Testis (tissue), 3 donors: ENCODE results near the gene GRIK5. TPM values are rescaled to one million over a fixed set of nuclear protein-coding genes. Genes with fewer than 3 reads are reported as not detected.

Experiments used
- DNase-seq: peaks from one replicate; pipeline ENCODE4 v3.0.0-alpha.2; 2019
- H3K27ac ChIP-seq, 2 donors: fragments of 200-600 bp; sonication (generic); one replicate each; pipeline ENCODE4 v1.5.1; 2019
- H3K27me3 ChIP-seq: fragments of 200-600 bp; sonication (generic); one replicate; pipeline ENCODE4 v1.5.1; 2019
- H3K36me3 ChIP-seq: fragments of 200-600 bp; sonication (generic); one replicate; pipeline ENCODE4 v1.5.1; 2017; ENCODE audit warnings: low read depth; ENCODE audit errors: missing control alignments
- H3K4me1 ChIP-seq: fragments of 200-600 bp; sonication (generic); one replicate; pipeline ENCODE4 v1.5.1; 2019
- H3K4me3 ChIP-seq, 2 donors: fragments of 200-600 bp; sonication (generic); one replicate each; pipeline ENCODE4 v1.5.1; 2017 to 2019
- H3K9me3 ChIP-seq: fragments of 200-600 bp; sonication (generic); one replicate; pipeline ENCODE4 v1.5.1; 2017
- POLR2A ChIP-seq: fragments of 450-650 bp; IDR thresholded peaks from one replicate; pipeline ENCODE4 v1.6.1; 2017; ENCODE audit warnings: antibody characterized with exemption, mild to moderate bottlenecking, moderate library complexity
- WGBS, 2 donors: methylation state at CpG; one replicate each; pipeline ENCODE4 v1.1.5; 2018; 5-methylcytosine and 5-hydroxymethylcytosine counted together
- intact Hi-C: fragments of 100-400 bp; cut with DNase I; formaldehyde crosslinking; loops from one replicate; pipeline ENCODE4 v1.15.1; 2023; ENCODE audit warnings: low total_unique reads
- polyA plus RNA-seq: library from polyadenylated mRNA; stranded (reverse); fragments of 350-450 nt; fragmentation: Illumina TruSeq; extraction: RNeasy Lipid Tissue Mini Kit (QIAGEN cat#74804); gene quantifications from one replicate; pipeline ENCODE4 v1.2.3, GENCODE V29; 2014; ENCODE audit warnings: low read depth, low replicate concordance; ENCODE audit not compliant: insufficient read depth
- total RNA-seq, 2 donors: library from RNA; depleted of rRNA; stranded (reverse); fragments of >200 nt; gene quantifications; one replicate each; pipeline ENCODE4 v1.2.3, GENCODE V29; 2016
- TF ChIP-seq, protein P1 (sequence below), 3 experiments: fragments of 450-650 bp in 2 of 3; fragments of 200-600 bp in 1 of 3; sonication (generic) in 1 of 3; IDR thresholded peaks; one replicate each; pipeline ENCODE4 v1.5.1; 2016 to 2019; ENCODE audit warnings: antibody characterized with exemption in 3 of 3, mild to moderate bottlenecking in 2 of 3, moderate library complexity in 1 of 3

Gene GRIK5
- total and polyA plus RNA-seq, 3 donors from 2014 or later: 31.7 to 87.4 (median 43.8) TPM

DNA sequence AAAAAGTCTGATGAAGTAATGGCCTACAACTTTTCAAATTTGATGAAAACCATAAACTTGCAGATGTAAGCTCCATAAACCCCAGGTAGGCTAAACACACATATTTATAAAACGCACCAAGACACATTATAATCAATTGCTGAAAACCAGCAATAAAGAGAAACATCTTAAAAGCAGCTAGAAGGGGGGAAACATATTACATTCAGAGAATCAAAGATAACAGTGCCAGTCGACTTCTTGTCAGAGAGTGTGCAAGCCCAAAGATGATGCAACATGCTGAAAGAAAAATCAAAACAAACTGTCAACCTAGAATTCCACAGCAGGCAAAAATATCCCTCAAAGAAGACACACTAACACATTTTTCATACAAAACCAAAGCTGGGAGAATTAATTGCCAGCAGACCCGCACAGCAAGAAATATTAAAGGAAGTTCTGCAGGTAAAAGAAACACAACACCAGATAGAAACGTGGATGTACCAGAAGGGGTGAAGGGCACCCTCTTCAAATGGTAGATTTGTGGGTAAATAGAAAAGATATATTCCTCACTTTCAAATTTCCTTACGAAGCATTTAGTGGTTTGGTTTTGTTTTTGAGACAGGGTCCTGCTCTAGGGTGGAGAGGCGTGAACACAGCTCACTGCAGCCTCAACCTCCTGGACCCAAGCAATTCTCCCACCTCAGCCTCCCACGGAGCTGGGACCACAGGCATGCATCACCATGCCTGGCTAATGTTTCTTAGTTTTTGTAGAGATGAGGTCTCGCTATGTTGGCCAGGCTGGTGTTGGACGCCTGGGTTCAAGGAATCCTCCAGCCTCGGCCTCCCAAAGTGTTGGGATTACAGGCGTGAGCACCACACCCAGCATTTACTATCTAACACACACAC, 59.5 kb downstream of the GRIK5 start:
- no peaks in the 10 kb centered on the region for H3K27me3 ChIP-seq
- intact Hi-C loops: no loop called here
- DNase-seq: no peak
- H3K4me3 ChIP-seq: no peak overlapping the region
- no peaks in the 10 kb centered on the region for H3K36me3 ChIP-seq
- H3K9me3 ChIP-seq: no peaks in the 10 kb centered on the region
- H3K4me1 ChIP-seq: no peaks in the 10 kb centered on the region
- 82% methylated on average over 11 of the region's 11 CpGs for WGBS, 2 donors
- TF ChIP-seq POLR2A: no peak
- TF ChIP-seq, protein P1, sequence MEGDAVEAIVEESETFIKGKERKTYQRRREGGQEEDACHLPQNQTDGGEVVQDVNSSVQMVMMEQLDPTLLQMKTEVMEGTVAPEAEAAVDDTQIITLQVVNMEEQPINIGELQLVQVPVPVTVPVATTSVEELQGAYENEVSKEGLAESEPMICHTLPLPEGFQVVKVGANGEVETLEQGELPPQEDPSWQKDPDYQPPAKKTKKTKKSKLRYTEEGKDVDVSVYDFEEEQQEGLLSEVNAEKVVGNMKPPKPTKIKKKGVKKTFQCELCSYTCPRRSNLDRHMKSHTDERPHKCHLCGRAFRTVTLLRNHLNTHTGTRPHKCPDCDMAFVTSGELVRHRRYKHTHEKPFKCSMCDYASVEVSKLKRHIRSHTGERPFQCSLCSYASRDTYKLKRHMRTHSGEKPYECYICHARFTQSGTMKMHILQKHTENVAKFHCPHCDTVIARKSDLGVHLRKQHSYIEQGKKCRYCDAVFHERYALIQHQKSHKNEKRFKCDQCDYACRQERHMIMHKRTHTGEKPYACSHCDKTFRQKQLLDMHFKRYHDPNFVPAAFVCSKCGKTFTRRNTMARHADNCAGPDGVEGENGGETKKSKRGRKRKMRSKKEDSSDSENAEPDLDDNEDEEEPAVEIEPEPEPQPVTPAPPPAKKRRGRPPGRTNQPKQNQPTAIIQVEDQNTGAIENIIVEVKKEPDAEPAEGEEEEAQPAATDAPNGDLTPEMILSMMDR (IDR thresholded peaks at IDR 0.05): no peak
- no peak overlapping the region for H3K27ac ChIP-seq

DNA sequence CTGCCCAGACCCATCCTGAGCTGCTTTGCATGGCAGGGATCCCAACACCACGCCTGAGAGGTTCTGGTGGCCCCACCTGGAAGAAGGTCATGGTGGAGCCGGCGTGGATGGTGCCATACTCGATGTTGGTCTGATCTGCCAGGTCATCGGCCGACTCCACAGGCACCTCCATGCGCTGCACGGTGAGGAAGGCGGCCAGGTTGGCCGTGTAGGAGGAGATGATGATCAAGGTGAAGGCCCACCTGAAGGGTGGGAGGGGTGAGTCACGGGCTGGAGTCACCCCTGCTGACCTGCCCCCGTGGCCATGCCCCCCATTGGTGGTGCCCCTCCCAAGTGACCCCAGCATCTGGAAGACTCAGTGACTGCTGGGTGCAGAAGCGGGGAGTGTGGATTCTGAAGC, 63.4 kb downstream of the GRIK5 start:
- no peaks in the 10 kb centered on the region for H3K9me3 ChIP-seq
- H3K27ac ChIP-seq: no peak overlapping the region
- no peaks in the 10 kb centered on the region for H3K4me1 ChIP-seq
- intact Hi-C loops: no loop called here
- no peak overlapping the region for H3K4me3 ChIP-seq
- WGBS, 2 donors: 90 to 96% methylated on average over 12 to 13 of the region's 13 CpGs
- no peak for TF ChIP-seq POLR2A
- TF ChIP-seq, protein P1 (IDR thresholded peaks at IDR 0.05): no peak
- H3K36me3 ChIP-seq: no peaks in the 10 kb centered on the region
- no peaks in the 10 kb centered on the region for H3K27me3 ChIP-seq
- no peak for DNase-seq

DNA sequence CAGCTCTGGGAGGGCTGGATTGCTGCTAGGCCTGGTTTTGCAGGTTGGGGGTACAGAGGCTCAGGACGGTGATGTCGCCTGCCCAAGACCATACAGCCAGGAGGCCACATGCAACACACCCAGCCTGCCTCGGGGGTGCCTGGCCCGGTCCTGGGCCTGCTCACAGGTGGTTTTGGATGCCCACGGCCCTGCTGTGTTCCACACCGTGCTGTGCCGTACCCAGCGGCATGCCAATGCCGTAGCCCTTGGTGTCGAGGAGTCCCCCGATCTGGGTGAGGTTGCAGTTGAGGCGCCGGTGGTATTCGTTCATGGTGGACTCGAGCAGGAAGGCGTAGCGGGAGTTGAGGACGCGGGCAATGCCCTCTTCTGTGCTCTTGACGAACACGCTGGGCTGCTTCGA, 64.5 kb downstream of the GRIK5 start:
- Histone ChIP-seq H3K36me3 (no peaks in the 10 kb centered on the region), H3K27ac (no peak overlapping the region), H3K4me3 (no peak overlapping the region), H3K4me1 (no peaks in the 10 kb centered on the region), H3K9me3 (no peaks in the 10 kb centered on the region), H3K27me3 (no peaks in the 10 kb centered on the region)
- 97% methylated on average over 11 to 22 of the region's 22 CpGs for WGBS, 2 donors
- no peak for DNase-seq
- intact Hi-C loops: no loop called here
- TF ChIP-seq POLR2A: no peak
- TF ChIP-seq, protein P1 (IDR thresholded peaks at IDR 0.05): no peak

DNA sequence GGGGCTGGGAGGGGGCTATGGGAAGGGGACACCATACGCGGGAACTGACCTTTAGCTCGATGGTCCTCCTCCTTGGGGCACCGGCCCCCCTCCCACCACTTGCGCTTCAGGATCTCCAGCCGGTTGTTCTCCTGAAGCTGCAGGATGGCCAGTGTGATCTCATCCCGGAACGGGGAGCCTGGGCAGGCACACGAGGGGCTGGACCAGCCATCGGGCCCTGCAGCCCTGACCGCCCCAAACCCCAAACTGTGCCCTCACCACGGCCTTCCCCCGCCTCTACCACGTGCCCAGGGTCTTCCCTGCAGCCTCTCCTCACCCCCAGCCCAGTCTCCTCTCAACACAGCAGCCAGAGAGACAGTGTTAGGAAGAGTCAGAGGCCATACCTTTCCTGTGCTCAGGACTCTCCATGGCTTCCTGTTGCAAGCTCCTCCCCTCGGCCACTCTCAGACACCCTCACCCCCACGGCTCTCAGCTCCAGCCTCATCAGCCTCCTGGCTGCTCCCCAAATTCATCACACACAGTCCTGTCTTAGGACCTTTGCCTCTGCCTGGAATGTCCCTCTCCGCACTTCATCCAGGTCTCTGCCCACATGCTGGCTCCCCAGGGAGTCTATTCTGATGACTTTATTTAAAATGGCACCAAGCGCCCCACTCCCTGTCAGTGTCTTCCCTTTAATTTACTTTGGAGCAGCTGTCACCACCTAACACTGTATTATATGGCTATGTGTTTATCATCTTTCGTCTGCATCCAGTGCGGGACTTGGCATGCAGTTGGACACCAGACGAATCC, 66.3 kb downstream of the GRIK5 start:
- TF ChIP-seq POLR2A: no peak
- TF ChIP-seq, protein P1 (IDR thresholded peaks at IDR 0.05): no peak
- intact Hi-C loops: no loop called here
- no peak overlapping the region for H3K27ac ChIP-seq
- WGBS, 2 donors: 84 to 88% methylated on average over 20 to 21 of the region's 21 CpGs
- no peaks in the 10 kb centered on the region for H3K36me3 ChIP-seq
- DNase-seq: no peak
- no peaks in the 10 kb centered on the region for H3K27me3 ChIP-seq
- H3K4me3 ChIP-seq: no peak overlapping the region
- no peaks in the 10 kb centered on the region for H3K4me1 ChIP-seq
- no peaks in the 10 kb centered on the region for H3K9me3 ChIP-seq
